ENCODE measurements around the gene TADA2B. TPM values are rescaled to one million over a fixed set of nuclear protein-coding genes. Genes with fewer than 3 reads are reported as not detected.

The TADA2B gene
- total RNA-seq, 1 donor from 2014 or later: 19.8 TPM

DNA sequence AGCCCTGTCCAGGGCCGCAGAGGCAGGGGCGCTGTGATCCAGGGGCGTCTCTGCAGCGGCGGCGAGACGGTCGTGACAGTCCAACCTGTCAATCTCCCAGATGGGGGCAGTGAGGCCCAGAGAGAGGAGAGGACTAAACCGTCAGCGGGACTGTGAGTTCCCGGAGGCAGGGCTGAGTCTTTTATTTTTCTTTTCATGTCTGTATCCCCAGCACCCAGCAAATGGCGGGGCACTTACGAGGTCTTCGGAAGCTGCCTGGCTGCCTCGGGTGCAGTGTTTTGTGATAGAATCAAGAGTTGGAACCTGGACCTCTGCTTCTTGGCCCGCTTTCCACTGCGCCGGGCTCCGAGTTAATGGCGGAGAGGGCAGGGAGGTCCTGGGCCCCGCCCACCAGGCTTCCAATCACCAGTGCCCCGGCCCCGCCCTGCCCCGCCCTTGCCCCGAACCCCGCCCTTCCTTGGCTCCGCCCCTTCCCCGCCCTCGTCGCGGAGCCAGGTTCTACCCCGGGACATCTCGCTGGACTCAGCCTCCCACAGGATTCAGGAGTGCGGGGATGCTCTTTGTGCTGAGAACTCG lies 59.9 kb downstream of the TADA2B start:
- Mint-ChIP-seq H3K27ac (ENCODE audit: unreplicated experiment) (no peak overlapping the region), H3K4me3 (ENCODE audit: unreplicated experiment) (peak overlapping the region; percentile 82), H3K9me3 (ENCODE audit: unreplicated experiment) (no peaks in the 10 kb centered on the region), H3K27me3 (ENCODE audit: low read depth, unreplicated experiment) (peaks cover 45% of the 10 kb centered on the region), H3K36me3 (ENCODE audit: low read depth, unreplicated experiment) (no peaks in the 10 kb centered on the region), H3K4me1 (ENCODE audit: low read depth, unreplicated experiment) (peaks cover 5% of the 10 kb centered on the region)
- H3K79me2 ChIP-seq (ENCODE audit: insufficient read depth, low read length): no peaks in the 10 kb centered on the region
- H3K9ac ChIP-seq (ENCODE audit: low read length): peak overlapping the region; percentile 82
- H3K27me3 ChIP-seq (ENCODE audit: insufficient read depth, low read length): peaks cover 5% of the 10 kb centered on the region
- no peaks in the 10 kb centered on the region for H4K20me1 ChIP-seq (ENCODE audit: insufficient read depth, low read length)
- TF ChIP-seq, protein P1, sequence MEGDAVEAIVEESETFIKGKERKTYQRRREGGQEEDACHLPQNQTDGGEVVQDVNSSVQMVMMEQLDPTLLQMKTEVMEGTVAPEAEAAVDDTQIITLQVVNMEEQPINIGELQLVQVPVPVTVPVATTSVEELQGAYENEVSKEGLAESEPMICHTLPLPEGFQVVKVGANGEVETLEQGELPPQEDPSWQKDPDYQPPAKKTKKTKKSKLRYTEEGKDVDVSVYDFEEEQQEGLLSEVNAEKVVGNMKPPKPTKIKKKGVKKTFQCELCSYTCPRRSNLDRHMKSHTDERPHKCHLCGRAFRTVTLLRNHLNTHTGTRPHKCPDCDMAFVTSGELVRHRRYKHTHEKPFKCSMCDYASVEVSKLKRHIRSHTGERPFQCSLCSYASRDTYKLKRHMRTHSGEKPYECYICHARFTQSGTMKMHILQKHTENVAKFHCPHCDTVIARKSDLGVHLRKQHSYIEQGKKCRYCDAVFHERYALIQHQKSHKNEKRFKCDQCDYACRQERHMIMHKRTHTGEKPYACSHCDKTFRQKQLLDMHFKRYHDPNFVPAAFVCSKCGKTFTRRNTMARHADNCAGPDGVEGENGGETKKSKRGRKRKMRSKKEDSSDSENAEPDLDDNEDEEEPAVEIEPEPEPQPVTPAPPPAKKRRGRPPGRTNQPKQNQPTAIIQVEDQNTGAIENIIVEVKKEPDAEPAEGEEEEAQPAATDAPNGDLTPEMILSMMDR (IDR thresholded peaks at IDR 0.05; ENCODE audit: insufficient read depth, low read depth, low read length): no peak
- no peak for TF ChIP-seq EZH2 (IDR thresholded peaks at IDR 0.05; ENCODE audit: insufficient read depth, low read length)
- H3K4me1 ChIP-seq (ENCODE audit: insufficient read depth, low read length): peaks cover 8% of the 10 kb centered on the region
- peak overlapping the region; percentile 97 for H3K4me2 ChIP-seq (ENCODE audit: low read length)
- H3K27ac ChIP-seq (ENCODE audit: low read depth, low read length): no peak overlapping the region
- peak overlapping the region; percentile 76 for H3K4me3 ChIP-seq (ENCODE audit: insufficient read depth, low read depth, low read length)
- FAIRE-seq: no peak
- peak overlapping the region; percentile 98 for H2AFZ ChIP-seq (ENCODE audit: low read depth, low read length)
- no peaks in the 10 kb centered on the region for H3K9me3 ChIP-seq (ENCODE audit: insufficient read depth, low read depth, low read length)
- DNase-seq (ENCODE audit: low read depth): peak; percentile 41
- H3K36me3 ChIP-seq (ENCODE audit: insufficient read depth, low read length): no peaks in the 10 kb centered on the region

DNA sequence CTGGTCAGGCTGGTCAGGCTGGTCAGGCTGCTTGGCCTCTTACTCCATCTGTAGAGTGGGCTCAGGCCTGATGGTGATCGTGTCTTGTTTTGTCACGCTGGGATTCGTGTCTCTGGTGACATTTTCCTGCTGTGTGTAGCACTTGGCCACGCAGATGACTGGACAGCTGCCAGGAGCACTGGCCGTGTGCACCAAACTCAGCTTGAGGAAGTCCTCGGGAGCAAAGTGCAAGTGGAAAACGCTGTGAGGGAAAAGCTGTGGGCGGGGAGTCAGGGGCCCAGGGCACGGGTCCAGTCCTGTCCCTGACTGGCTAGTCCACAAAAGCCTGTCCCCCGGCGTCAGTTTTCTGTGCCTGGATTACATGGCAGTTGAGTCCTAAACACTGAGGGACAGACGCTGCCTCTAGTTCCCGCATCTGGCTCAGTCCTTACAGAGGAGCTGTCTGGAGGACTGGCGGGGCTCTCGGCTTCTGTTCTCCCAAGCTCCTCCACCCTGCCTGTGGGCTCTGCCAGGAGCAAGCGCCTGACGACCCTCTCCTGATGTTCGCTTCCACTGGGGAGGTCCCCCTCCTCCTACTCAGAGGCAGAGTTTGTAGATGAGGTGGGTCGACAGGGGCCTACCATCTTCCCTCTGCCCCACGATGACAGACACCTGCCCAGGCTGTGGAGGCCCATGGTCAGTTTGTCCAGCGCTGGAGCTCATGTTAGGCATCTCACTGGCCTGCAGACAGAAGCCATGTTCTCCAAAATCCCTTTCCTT lies 60.6 kb downstream of the TADA2B start:
- Histone ChIP-seq H3K4me3 (ENCODE audit: insufficient read depth, low read depth, low read length) (peak overlapping the region; percentile 43), H2AFZ (ENCODE audit: low read depth, low read length) (peak overlapping the region; percentile 86), H3K4me2 (ENCODE audit: low read length) (peak overlapping the region; percentile 97), H3K9me3 (ENCODE audit: insufficient read depth, low read depth, low read length) (no peaks in the 10 kb centered on the region), H3K4me1 (ENCODE audit: insufficient read depth, low read length) (peaks cover 8% of the 10 kb centered on the region), H4K20me1 (ENCODE audit: insufficient read depth, low read length) (no peaks in the 10 kb centered on the region), H3K27ac (ENCODE audit: low read depth, low read length) (no peak overlapping the region), H3K36me3 (ENCODE audit: insufficient read depth, low read length) (no peaks in the 10 kb centered on the region), H3K79me2 (ENCODE audit: insufficient read depth, low read length) (no peaks in the 10 kb centered on the region), H3K27me3 (ENCODE audit: insufficient read depth, low read length) (no peaks in the 10 kb centered on the region), H3K9ac (ENCODE audit: low read length) (peak overlapping the region; percentile 43)
- peaks cover 39% of the 10 kb centered on the region for H3K27me3 Mint-ChIP-seq (ENCODE audit: low read depth, unreplicated experiment)
- H3K4me3 Mint-ChIP-seq (ENCODE audit: unreplicated experiment): peak overlapping the region; percentile 75
- H3K9me3 Mint-ChIP-seq (ENCODE audit: unreplicated experiment): no peaks in the 10 kb centered on the region
- no peak overlapping the region for H3K27ac Mint-ChIP-seq (ENCODE audit: unreplicated experiment)
- FAIRE-seq (no peak), DNase-seq (ENCODE audit: low read depth) (no peak)
- H3K4me1 Mint-ChIP-seq (ENCODE audit: low read depth, unreplicated experiment): peaks cover 5% of the 10 kb centered on the region
- TF ChIP-seq EZH2 (IDR thresholded peaks at IDR 0.05; ENCODE audit: insufficient read depth, low read length): no peak
- TF ChIP-seq, protein P1 (IDR thresholded peaks at IDR 0.05; ENCODE audit: insufficient read depth, low read depth, low read length): no peak
- H3K36me3 Mint-ChIP-seq (ENCODE audit: low read depth, unreplicated experiment): no peaks in the 10 kb centered on the region

Data from astrocyte (in vitro differentiated cells and primary cell).